GM23248 (cell line): ENCODE measurements around the gene TTI1.

ENCODE experiments used
- EZH2 ChIP-seq: fragments of 200-600 bp; sonication (generic); IDR thresholded peaks from 2 replicates; pipeline ENCODE4 v1.6.1; 2018; ENCODE audit warnings: antibody characterized with exemption, mild to moderate bottlenecking; ENCODE audit not compliant: insufficient read depth, poor library complexity, severe bottlenecking
- EZH2phosphoT487 ChIP-seq: fragments of 200-600 bp; sonication (generic); IDR thresholded peaks from 2 replicates; pipeline ENCODE4 v1.6.1; 2018; ENCODE audit warnings: antibody characterized with exemption, moderate library complexity, mild to moderate bottlenecking, low read depth; ENCODE audit not compliant: insufficient read depth

- no peak for TF ChIP-seq EZH2phosphoT487
- TF ChIP-seq EZH2, result no peak
These were observed 38.7 kb downstream of the TTI1 start for GRCh38 chr20:37994512-37994911.
